DMS53 treated with DMSO at 0.1 percent for 48 hours (cell line): ENCODE measurements around the gene FCER2.
A peak's percentile ranks its signal among the peaks of the same experiment; 100 is the strongest.

Experiments used
- DNase-seq: peaks from one replicate; lab custom pipeline; 2025; ENCODE audit not compliant: unreplicated experiment; lab: John Stamatoyannopoulos, UW

FCER2 gene

GRCh38 chr19:7704280-7705060 lies 2.5 kb upstream of the FCER2 start:
- no peak for DNase-seq

- DNase-seq = no peak
These were observed 1.4 kb upstream of the FCER2 start for GRCh38 chr19:7703332-7703731.

- DNase-seq = no peak
These were observed 780 bp downstream of the FCER2 start for GRCh38 chr19:7701049-7701653.

- DNase-seq = no peak
These were observed 2.2 kb downstream of the FCER2 start for GRCh38 chr19:7699417-7700401.

GRCh38 chr19:7699003-7699402 lies 2.9 kb downstream of the FCER2 start:
- DNase-seq = no peak

- no peak for DNase-seq
These were observed 3.3 kb downstream of the FCER2 start for GRCh38 chr19:7698583-7698982.

- no peak for DNase-seq
These were observed 4.1 kb downstream of the FCER2 start for GRCh38 chr19:7697721-7698287.

GRCh38 chr19:7694499-7694898 lies 7.4 kb downstream of the FCER2 start:
- DNase-seq = no peak

GRCh38 chr19:7692417-7693088 lies 9.4 kb downstream of the FCER2 start:
- DNase-seq = no peak

GRCh38 chr19:7691497-7691896 lies 10.4 kb downstream of the FCER2 start:
- DNase-seq = no peak

- DNase-seq = no peak
These were observed 11.1 kb downstream of the FCER2 start for GRCh38 chr19:7690779-7691258.

GRCh38 chr19:7689165-7689564 lies 12.8 kb downstream of the FCER2 start:
- no peak for DNase-seq

- DNase-seq = no peak
These were observed 14.8 kb downstream of the FCER2 start for GRCh38 chr19:7687177-7687576.

- DNase-seq = no peak
These were observed 16.1 kb downstream of the FCER2 start for GRCh38 chr19:7685546-7686445.

GRCh38 chr19:7682175-7682855 lies 19.6 kb downstream of the FCER2 start:
- DNase-seq = no peak

- no peak for DNase-seq
These were observed 20.4 kb downstream of the FCER2 start for GRCh38 chr19:7681340-7682174.

- peak; percentile 54 for DNase-seq
These were observed 21.2 kb downstream of the FCER2 start, which contains the start of gene TRAPPC5 for GRCh38 chr19:7680606-7681339. TRAPPC5 (plus strand) TSS chr19:7680833; CDS start chr19:7682254, 1,421 bp downstream.
